H7 (cell line): Measurements from ENCODE around the gene GAS7. TPM values are rescaled to one million over a fixed set of nuclear protein-coding genes. Genes with fewer than 3 reads are reported as not detected.
A peak's percentile ranks its signal among the peaks of the same experiment; 100 is the strongest.

Experiments used
- DNase-seq: peaks from one replicate; pipeline ENCODE4 v3.0.0; 2012
- H3K27me3 ChIP-seq: 2 replicates; pipeline ENCODE4 v1.6.0; 2011; ENCODE audit warnings: mild to moderate bottlenecking, low read length; ENCODE audit not compliant: control insufficient read depth, insufficient read depth
- H3K36me3 ChIP-seq: replicated peaks from 2 replicates; pipeline ENCODE4 v1.5.1; 2011; ENCODE audit warnings: low read length; ENCODE audit not compliant: control insufficient read depth, insufficient read depth
- H3K4me3 ChIP-seq: 2 replicates; pipeline ENCODE4 v1.5.1; 2011; ENCODE audit warnings: low read depth, mild to moderate bottlenecking, control low read depth, low read length, moderate library complexity; ENCODE audit not compliant: insufficient read depth
- total RNA-seq: library from RNA; depleted of rRNA; stranded (reverse); fragments of >200 nt; shearing (Covaris generic); gene quantifications from 2 replicates; pipeline ENCODE4 v1.2.3, GENCODE V29; 2014

The GAS7 gene
- total RNA-seq, 1 experiment from 2014 or later, result 4.2 TPM

DNA sequence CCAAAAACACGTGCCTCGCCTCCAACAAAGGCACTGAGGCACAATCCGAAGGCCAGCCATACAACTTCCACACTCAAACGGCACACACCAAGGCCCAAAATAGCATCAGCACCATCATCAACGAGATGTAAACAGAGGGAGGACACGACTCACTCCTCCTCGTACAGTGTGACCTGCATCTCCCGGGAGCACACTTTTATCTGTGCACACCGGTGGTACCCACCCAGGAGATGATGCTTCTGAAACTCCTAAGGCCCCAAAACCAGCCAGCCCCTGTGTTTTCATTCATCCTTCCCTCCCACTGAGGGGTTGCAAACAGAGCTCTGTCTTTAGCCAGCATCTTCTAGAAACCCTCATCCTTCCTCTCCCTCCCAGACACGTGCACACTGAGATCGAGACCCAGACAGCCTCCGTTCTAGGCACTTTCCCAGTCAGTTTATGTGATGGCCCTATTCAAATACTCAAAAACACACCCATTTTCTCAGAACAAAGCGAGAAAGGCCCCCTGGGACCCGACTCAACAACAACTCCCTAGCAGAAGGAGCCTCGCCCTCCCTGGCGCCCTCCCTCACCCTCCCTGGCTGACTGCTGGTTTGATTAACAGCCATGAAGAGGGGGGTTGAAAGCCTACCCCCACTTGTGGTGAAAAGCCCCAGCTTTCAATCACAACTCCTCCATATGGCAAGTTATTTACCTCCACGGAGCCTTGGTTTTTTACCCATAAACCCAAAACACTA lies 76.3 kb downstream of the GAS7 start:
- peak; percentile 59 for DNase-seq

GRCh38 chr17:10120749-10121148 lies 77.7 kb downstream of the GAS7 start:
- H3K4me3 ChIP-seq, result no peak overlapping the region
- DNase-seq, result no peak
- H3K36me3 ChIP-seq, result no peaks in the 10 kb centered on the region

More for the DNA sequence above, 76.3 kb downstream of the GAS7 start:
- H3K36me3 ChIP-seq, result no peaks in the 10 kb centered on the region
- H3K4me3 ChIP-seq, result no peak overlapping the region
- H3K27me3 ChIP-seq, result no peaks in the 10 kb centered on the region

DNA sequence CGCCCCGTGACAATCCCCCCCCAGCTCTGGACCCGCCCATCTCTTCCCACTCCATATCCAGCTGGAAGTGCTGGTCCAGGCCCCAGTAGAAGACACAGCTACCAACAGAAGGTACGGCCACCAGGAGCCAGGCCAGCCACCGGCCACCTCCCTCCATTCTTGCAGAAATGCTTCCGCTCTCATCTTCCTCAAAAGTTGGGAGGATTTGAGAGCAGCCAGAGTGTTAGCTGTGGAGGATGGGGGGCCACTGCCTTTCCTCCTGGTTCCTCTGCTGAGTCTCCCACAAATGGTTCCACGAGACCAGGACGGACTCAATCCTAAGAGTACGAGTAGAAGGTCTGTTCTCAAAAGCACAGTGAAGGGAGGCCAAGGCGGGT lies 78.3 kb downstream of the GAS7 start:
- no peaks in the 10 kb centered on the region for H3K36me3 ChIP-seq
- DNase-seq, result no peak
- H3K27me3 ChIP-seq, result no peaks in the 10 kb centered on the region
- no peak overlapping the region for H3K4me3 ChIP-seq

More at GRCh38 chr17:10120749-10121148, 77.7 kb downstream of the GAS7 start:
- H3K27me3 ChIP-seq, result no peaks in the 10 kb centered on the region

DNA sequence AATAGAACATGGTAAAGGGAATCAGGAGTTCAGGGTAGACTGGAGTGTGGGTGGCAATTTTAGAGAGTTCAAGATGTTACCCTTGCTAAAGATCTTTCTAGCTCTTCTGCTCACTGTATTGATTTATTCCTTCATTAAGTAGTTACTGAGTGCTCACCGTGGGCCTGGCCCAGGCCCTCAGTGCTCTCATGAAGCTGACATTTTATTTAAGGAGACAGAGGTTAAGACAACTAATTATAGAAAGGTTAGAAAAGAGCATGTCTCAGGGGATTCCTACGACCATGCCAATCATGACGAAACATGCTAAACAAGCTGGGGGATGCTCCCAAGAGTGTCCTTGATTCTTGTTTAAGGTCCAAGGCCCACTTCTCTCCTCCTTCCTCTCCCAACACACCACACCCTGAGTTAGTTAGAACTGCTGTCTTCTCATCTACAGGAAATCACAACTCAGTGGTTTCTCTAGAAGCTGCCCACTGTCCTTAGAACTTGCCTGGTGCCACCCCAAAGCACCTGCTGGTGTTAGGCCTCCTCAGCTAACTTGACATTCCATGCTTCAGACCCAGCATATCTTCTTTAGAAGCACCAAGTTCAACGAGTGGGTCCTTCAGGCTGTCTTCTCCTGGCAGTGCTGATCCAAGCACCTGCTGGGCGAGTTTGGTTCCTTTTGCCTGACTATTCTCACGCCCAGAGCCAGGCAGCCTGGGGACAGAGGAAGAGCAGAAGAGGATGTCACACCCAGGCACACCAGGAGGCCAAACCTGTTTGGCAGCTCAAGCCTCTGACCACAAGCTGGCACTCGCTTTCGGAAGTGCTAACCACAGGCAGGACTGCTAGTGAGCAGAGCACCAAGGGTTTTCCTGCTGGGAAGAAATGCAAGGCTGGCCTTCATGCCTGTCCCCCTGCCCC lies 79.0 kb downstream of the GAS7 start:
- H3K36me3 ChIP-seq, result no peaks in the 10 kb centered on the region
- H3K4me3 ChIP-seq, result no peak overlapping the region
- peak; percentile 69 for DNase-seq
- no peaks in the 10 kb centered on the region for H3K27me3 ChIP-seq

DNA sequence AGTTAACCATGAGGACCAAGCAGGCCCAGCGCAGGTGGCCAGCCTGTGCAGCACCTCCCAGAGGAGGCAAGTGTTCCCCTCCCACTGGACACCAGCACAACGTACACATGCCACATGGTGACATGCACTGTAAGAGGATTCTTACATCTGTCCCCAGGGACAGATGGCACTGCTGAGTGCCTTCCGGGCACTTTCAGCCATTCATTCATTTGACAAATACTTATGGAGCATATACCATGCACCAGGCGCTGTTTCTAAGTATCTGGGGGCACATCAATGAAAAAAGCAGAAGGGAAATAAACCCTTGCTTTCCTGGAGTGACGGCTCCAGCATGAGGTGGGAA lies 79.6 kb downstream of the GAS7 start:
- DNase-seq, result peak; percentile 22

GRCh38 chr17:10117581-10118001 lies 80.8 kb downstream of the GAS7 start:
- Histone ChIP-seq H3K4me3 (no peak overlapping the region), H3K27me3 (no peaks in the 10 kb centered on the region), H3K36me3 (no peaks in the 10 kb centered on the region)
- peak; percentile 46 for DNase-seq

More for the DNA sequence above, 79.6 kb downstream of the GAS7 start:
- no peak overlapping the region for H3K4me3 ChIP-seq
- H3K36me3 ChIP-seq, result no peaks in the 10 kb centered on the region
- no peaks in the 10 kb centered on the region for H3K27me3 ChIP-seq

GRCh38 chr17:10116753-10117420 lies 81.5 kb downstream of the GAS7 start:
- no peak for DNase-seq
- H3K4me3 ChIP-seq, result no peak overlapping the region
- no peaks in the 10 kb centered on the region for H3K27me3 ChIP-seq
- H3K36me3 ChIP-seq, result no peaks in the 10 kb centered on the region

DNA sequence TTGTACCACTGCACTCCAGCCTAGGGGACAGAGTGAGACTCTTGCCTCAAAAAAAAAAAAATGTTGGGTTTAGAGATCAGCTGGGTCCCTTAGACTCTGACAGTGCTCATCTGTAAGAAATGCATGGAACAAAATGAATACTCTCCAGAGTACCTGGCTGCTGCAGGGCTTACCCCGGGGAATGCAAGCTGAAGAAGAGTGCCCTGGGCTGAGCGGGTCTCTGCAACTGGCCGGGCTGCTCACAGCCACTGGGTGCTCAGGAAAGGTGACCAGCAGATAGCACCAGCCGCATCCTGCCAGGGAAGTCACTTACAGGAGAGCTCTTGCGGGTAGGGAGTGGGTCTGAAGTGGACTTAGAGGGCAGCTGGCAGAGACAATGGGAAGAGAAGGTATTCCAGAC lies 82.1 kb downstream of the GAS7 start:
- H3K36me3 ChIP-seq, result no peaks in the 10 kb centered on the region
- no peak overlapping the region for H3K4me3 ChIP-seq
- no peaks in the 10 kb centered on the region for H3K27me3 ChIP-seq
- DNase-seq, result no peak

GRCh38 chr17:10115536-10115932 lies 82.9 kb downstream of the GAS7 start:
- no peaks in the 10 kb centered on the region for H3K27me3 ChIP-seq
- H3K36me3 ChIP-seq, result no peaks in the 10 kb centered on the region
- no peak for DNase-seq
- no peak overlapping the region for H3K4me3 ChIP-seq

DNA sequence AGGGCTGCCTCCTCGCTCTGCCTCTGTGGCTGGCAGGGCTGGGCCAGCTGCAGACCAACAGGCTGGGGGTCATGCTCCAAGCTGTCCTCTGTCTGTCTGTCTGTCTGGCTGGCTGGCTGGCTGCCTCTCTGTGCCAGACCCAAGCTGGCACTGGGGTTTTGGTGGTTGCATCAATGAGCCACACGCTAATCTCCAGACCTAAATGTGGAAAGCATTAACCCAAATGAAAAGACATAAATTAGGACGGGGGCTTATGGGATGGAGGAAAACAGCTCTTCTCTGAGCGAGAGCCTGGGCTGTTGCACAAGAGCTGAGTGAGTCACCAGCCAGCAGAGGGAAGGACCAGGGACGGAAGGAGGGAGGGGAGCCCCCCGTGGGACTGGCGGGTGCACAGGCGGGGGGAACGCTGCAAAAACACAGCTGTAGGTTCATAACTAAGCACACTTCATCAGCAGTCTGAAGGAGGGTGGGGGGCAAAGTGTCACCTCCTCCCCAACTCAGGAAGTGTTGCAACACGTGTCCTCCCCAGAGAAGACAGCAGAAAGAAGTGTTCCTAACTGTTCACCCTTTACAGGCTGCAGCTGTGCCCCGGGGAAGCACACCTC lies 83.4 kb downstream of the GAS7 start:
- Histone ChIP-seq H3K4me3 (no peak overlapping the region), H3K27me3 (no peaks in the 10 kb centered on the region), H3K36me3 (no peaks in the 10 kb centered on the region)
- peak; percentile 67 for DNase-seq

- Histone ChIP-seq H3K36me3 (no peaks in the 10 kb centered on the region), H3K27me3 (no peaks in the 10 kb centered on the region), H3K4me3 (no peak overlapping the region)
- DNase-seq, result no peak
Observed at GRCh38 chr17:10112962-10113361, 85.4 kb downstream of the GAS7 start.

- H3K4me3 ChIP-seq, result no peak overlapping the region
- H3K27me3 ChIP-seq, result no peaks in the 10 kb centered on the region
- no peaks in the 10 kb centered on the region for H3K36me3 ChIP-seq
- no peak for DNase-seq
Observed at GRCh38 chr17:10111907-10112452, 86.4 kb downstream of the GAS7 start.

- no peak for DNase-seq
- no peaks in the 10 kb centered on the region for H3K36me3 ChIP-seq
- no peak overlapping the region for H3K4me3 ChIP-seq
- H3K27me3 ChIP-seq, result no peaks in the 10 kb centered on the region
Observed at GRCh38 chr17:10109146-10109545, 89.3 kb downstream of the GAS7 start.
